Measurements from ENCODE around the gene OTOP1.

- TF ChIP-seq CTCF (conservative IDR thresholded peaks at IDR 0.05; ENCODE audit: low read depth in 2 of 2) (no peak), POLR2AphosphoS5 (IDR thresholded peaks at IDR 0.05; ENCODE audit: low read depth) (no peak), EZH2 (IDR thresholded peaks at IDR 0.05; ENCODE audit: low read depth, unreplicated experiment) (no peak)
Measured at GRCh38 chr4:4202510-4202909, 24.2 kb downstream of the OTOP1 start.
